GM12873 (cell line): ENCODE results near the gene GBP6.

Source experiments
- CTCF ChIP-seq: IDR thresholded peaks from 2 replicates; pipeline ENCODE4 v1.5.1; 2012; ENCODE audit warnings: low read depth, mild to moderate bottlenecking, moderate library complexity, low read length, control low read depth; ENCODE audit not compliant: insufficient read depth; ENCODE audit errors: missing control alignments

Gene GBP6

GRCh38 chr1:89363638-89364536 is at the start of gene GBP6:
Gene GBP6 (plus strand): TSS chr1:89364059. CDS start chr1:89368552, 4,493 bp downstream.
- TF ChIP-seq CTCF: no peak

DNA sequence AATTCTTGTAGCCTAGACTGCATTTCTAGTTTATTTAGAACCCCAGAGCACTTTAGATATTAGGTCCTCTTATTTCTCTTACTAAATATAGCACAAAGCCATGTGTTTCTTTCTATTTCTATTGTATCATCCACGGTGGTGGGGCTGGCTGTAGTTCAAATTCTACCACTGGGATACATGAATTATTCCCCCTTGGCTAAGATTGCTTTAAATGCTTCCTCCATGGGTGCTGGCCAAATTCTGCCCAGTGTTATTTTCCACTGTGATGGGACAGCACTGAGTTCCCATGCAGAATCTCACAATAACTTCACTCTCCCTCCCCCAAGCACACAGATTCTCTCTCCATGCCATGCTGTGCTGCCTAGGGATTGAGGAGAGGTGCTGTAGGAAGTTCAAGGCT is 41.5 kb upstream of the GBP6 start:
- no peak for TF ChIP-seq CTCF

DNA sequence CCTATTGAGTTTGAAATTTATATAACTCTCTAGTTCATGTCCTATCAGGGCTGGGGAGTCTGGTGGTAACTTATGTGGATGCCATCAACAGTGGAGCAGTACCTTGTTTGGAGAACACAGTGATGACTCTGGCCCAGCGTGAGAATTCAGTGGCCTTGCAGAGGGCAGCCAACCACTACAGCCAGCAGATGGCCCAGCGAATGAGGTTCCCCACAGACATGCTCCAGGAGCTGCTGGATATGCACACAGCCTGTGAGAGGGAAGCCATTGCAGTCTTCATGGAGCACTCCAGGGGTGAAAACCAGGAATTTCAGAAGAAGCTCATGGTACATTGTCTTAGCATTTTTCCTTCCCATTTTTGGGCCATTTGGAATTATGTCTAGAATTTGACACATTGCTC is 32.0 kb upstream of the GBP6 start:
- TF ChIP-seq CTCF: no peak

GRCh38 chr1:89332461-89332860 is 31.4 kb upstream of the GBP6 start:
- no peak for TF ChIP-seq CTCF

DNA sequence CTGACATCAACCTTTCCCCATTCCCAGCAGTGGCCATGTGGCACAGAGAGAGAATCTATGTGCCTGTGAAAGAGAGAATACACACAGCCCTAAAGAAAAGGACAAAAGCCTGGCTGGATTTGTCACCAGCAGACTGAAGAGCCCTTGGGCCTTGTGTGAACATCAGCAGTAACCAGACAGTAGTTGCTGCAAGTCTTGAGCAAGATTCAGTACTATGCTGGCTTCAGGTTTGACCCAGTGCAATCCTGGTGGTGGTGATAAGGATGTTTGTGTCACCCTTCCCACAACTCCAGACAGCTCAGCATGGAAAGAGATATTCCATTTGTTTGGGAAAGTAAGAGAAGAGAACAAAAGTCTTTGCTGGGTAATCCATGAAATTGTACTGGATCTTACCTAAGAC is 28.4 kb upstream of the GBP6 start:
- no peak for TF ChIP-seq CTCF

DNA sequence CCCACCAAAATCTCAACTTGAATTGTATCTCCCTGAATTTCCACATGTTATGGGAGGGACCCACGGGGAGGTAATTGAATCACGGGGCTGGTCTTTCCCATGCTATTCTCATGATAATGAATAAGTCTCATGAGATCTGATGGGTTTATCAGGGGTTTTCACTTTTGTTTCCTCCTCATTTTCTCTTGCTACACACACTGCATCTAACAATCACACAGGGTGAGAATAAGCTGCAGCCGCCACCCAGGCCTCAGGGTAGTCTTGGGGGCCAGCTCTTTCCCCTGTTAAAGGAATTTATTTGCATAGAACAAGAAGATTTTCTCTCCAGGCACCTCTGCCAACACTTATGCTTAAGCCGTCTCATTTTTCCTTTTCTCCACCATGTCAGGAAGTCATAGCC is 26.0 kb upstream of the GBP6 start:
- TF ChIP-seq CTCF: no peak

DNA sequence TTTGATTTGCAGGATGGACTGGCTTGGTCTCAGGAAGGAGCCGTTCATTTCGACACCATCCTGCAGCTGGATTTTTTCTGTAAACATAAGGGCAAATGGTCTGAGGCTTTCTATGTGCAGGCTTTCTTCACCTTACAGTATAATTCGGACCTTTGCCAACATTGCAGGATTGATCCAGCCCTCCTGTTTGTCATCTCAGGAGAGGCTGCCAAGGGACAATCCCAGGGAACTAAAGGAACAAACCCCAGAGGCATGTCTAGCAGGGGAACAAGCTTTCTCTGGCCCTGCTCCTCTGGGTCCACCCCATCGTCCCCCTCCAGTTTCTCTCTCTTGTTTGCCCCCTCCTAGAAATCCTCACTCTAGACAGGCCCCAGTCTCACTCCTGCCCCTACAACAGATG is 24.8 kb upstream of the GBP6 start:
- TF ChIP-seq CTCF: no peak
